Activated CD8-positive, alpha-beta T cell treated with anti-CD3 and anti-CD28 coated beads for 36 hours (primary cell): ENCODE measurements around the gene JAKMIP2. TPM values are rescaled to one million over a fixed set of nuclear protein-coding genes. Genes with fewer than 3 reads are reported as not detected.

Experiments
- ATAC-seq: fragments of 200-7000 bp; cut with Tn5 transposase; one replicate; pipeline ENCODE4 v1.10.0; 2021; ENCODE audit warnings: mild to moderate bottlenecking, moderate library complexity
- CTCF ChIA-PET: fragments of 350-600 bp; sonication (Branson Sonifier 250); formaldehyde crosslinking; loops from one replicate; lab custom pipeline; 2021; ENCODE audit warnings: antibody characterized with exemption; lab: Charles Lee
- POLR2A ChIA-PET: fragments of 350-600 bp; sonication (Branson Sonifier 250); formaldehyde crosslinking; loops from one replicate; lab custom pipeline; 2021; ENCODE audit warnings: antibody characterized with exemption; lab: Charles Lee
- DNase-seq: peaks from one replicate; pipeline ENCODE4 v3.0.0-alpha.2; 2020
- H3K27ac Mint-ChIP-seq: one replicate; pipeline ENCODE4 v1.8.0; 2021; ENCODE audit warnings: mild to moderate bottlenecking, mixed read lengths
- H3K27me3 Mint-ChIP-seq: one replicate; pipeline ENCODE4 v1.8.0; 2021; ENCODE audit warnings: mixed read lengths
- H3K36me3 Mint-ChIP-seq: one replicate; pipeline ENCODE4 v1.8.0; 2021; ENCODE audit warnings: low read depth, mixed read lengths
- H3K4me1 Mint-ChIP-seq: one replicate; pipeline ENCODE4 v1.8.0; 2021; ENCODE audit warnings: low read depth, mixed read lengths
- H3K4me3 Mint-ChIP-seq: one replicate; pipeline ENCODE4 v1.8.0; 2021; ENCODE audit warnings: mild to moderate bottlenecking, moderate library complexity, mixed read lengths
- H3K9me3 Mint-ChIP-seq: one replicate; pipeline ENCODE4 v1.8.0; 2021; ENCODE audit warnings: mixed read lengths
- CTCF ChIP-seq: fragments of 200-600 bp; IDR thresholded peaks from one replicate; pipeline ENCODE4 v1.8.0; 2022; ENCODE audit warnings: antibody characterized with exemption, mild to moderate bottlenecking
- intact Hi-C: fragments of 100-400 bp; cut with micrococcal nuclease; formaldehyde crosslinking; loops from one replicate; pipeline ENCODE4 v1.10.0; 2022
- total RNA-seq, 2 experiments: library from RNA; stranded (reverse); gene quantifications; one replicate each; pipeline ENCODE4 v1.2.3, GENCODE V29; 2021

JAKMIP2 gene
- total RNA-seq, 2 experiments from 2014 or later: 2.6 to 3.2 TPM

DNA sequence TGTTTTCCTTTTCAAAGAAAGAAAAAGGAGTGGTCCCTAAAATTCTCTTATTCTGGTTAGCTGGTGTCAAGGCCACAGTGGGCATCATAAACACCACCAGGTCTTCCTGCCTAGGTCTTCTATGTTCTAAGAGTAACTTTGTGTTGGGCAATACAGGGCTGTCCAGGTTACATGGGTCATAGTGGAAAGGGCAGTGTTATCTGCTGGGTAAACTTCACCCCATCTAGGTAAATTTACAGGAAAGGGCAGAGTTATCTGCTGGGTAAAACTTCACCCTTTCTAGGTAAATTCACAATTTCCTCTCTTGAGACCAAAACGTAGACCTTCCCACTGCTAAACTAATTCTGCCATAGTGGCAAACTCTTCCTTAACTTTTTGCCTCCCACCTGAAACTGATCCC lies 18.9 kb upstream of the JAKMIP2 start:
- no peak overlapping the region for H3K4me3 Mint-ChIP-seq
- ChIA-PET CTCF (interaction anchor here (1.2 kb wide), 1 partner anchor 173 kb away, joined by 4 read pairs; no protein-coding TSS in a partner anchor), POLR2A (no interaction called here)
- DNase-seq: no peak
- no peaks in the 10 kb centered on the region for H3K36me3 Mint-ChIP-seq
- peaks cover 4% of the 10 kb centered on the region for H3K27me3 Mint-ChIP-seq
- no peak for ATAC-seq
- no peaks in the 10 kb centered on the region for H3K9me3 Mint-ChIP-seq
- no peak for TF ChIP-seq CTCF
- H3K4me1 Mint-ChIP-seq: peaks cover 16% of the 10 kb centered on the region
- intact Hi-C loops: no loop called here
- H3K27ac Mint-ChIP-seq: no peak overlapping the region

GRCh38 chr5:147800491-147800890 lies 18.0 kb upstream of the JAKMIP2 start:
- ChIA-PET POLR2A (no interaction called here), CTCF (no interaction called here)
- peaks cover 14% of the 10 kb centered on the region for H3K4me1 Mint-ChIP-seq
- intact Hi-C loops: no loop called here
- H3K9me3 Mint-ChIP-seq: no peaks in the 10 kb centered on the region
- ATAC-seq (no peak), DNase-seq (no peak)
- TF ChIP-seq CTCF: no peak
- H3K36me3 Mint-ChIP-seq: no peaks in the 10 kb centered on the region
- H3K27me3 Mint-ChIP-seq: peaks cover 5% of the 10 kb centered on the region
- no peak overlapping the region for H3K4me3 Mint-ChIP-seq
- no peak overlapping the region for H3K27ac Mint-ChIP-seq

DNA sequence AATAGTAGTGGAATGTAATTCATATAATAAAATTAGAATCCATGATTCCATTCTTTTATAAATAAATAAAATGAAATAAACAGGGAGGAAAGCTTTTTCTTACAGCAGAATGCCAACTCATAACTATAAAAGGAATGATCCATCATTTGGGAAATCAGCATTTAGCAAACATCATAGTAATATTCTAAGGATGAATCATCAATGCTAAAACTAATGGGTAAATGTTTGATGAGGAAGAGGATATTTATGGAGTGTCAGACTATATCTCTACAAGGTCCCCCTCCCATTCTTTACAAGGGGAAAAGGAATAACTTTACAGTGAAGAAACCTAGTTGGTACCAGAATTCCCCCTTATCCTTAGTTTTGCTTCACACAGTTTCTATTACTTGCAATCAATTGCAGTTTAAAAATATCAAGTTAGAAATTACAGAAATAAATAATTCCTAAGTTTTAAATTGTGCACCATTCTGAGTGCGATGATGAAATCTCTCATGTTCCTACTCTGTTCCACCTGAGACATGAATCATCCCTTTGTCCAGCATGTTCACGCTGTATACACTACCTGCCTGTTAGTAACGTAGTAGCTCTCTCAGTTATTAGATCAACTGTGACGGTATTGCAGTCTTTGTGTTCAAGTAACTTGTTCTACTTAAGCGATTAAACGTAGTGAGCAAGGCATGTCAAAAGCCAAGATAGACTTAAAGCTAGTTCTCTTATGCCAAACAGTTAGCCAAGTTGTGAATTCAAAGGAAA lies 14.2 kb upstream of the JAKMIP2 start:
- ATAC-seq: no peak
- ChIA-PET POLR2A (interaction anchor here (1.0 kb wide), 1 partner anchor 42 kb away, joined by 3 read pairs; no protein-coding TSS in a partner anchor), CTCF (interaction anchor here (0.6 kb wide), 1 partner anchor 21 kb away, joined by 3 read pairs; no protein-coding TSS in a partner anchor)
- Mint-ChIP-seq H3K27ac (no peak overlapping the region), H3K36me3 (no peaks in the 10 kb centered on the region), H3K4me1 (no peaks in the 10 kb centered on the region), H3K27me3 (peaks cover 7% of the 10 kb centered on the region), H3K9me3 (no peaks in the 10 kb centered on the region), H3K4me3 (no peak overlapping the region)
- intact Hi-C loops: no loop called here
- no peak for DNase-seq
- no peak for TF ChIP-seq CTCF

DNA sequence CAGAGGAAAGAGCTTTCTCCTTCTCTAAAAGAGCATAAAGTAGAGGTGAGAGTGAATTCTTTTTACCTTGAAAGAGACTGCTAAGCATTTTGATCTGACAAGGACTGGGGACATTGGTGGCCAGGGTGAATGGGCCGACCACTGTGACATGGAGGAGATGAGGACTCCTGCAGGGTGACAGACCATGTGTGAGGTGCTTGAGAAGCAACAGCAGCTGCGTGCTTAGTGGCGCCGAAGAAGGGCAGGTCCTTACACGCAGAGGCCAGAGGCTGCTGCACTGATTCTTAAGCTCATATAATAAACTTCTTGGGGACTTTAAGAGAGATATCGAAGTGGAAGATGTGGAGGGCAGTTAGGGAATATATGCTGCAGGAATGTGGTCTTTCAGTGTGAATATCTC lies 8.7 kb upstream of the JAKMIP2 start:
- no peaks in the 10 kb centered on the region for H3K4me1 Mint-ChIP-seq
- H3K4me3 Mint-ChIP-seq: no peak overlapping the region
- POLR2A ChIA-PET: no interaction called here

More for the DNA sequence above, 8.7 kb upstream of the JAKMIP2 start:
- no peak for ATAC-seq
- H3K9me3 Mint-ChIP-seq: no peaks in the 10 kb centered on the region
- TF ChIP-seq CTCF: no peak
- CTCF ChIA-PET: no interaction called here
- H3K27ac Mint-ChIP-seq: no peak overlapping the region
- intact Hi-C loops: no loop called here
- peaks cover 3% of the 10 kb centered on the region for H3K27me3 Mint-ChIP-seq
- no peaks in the 10 kb centered on the region for H3K36me3 Mint-ChIP-seq
- no peak for DNase-seq
